HCT116 (cell line): ENCODE measurements around the gene EPHA3.

Experiments
- CBX3 ChIP-seq: IDR thresholded peaks from 2 replicates; pipeline ENCODE4 v1.6.1; 2012; ENCODE audit warnings: low read depth
- CEBPB ChIP-seq: IDR thresholded peaks from 2 replicates; pipeline ENCODE4 v1.6.1; 2012; ENCODE audit warnings: low read depth
- CTCF ChIP-seq, 3 experiments: fragments of 200-600 bp in 1 of 3; sonication (generic) in 1 of 3; IDR thresholded peaks in 2 of 3; conservative IDR thresholded peaks in 1 of 3; 2 replicates each; pipeline ENCODE4 v1.5.1; 2012 to 2017; ENCODE audit warnings: low read depth in 2 of 3, low read length in 2 of 3, antibody characterized with exemption in 1 of 3, borderline replicate concordance in 1 of 3, control low read depth in 1 of 3, mild to moderate bottlenecking in 1 of 3, mixed read lengths in 1 of 3, mixed run types in 1 of 3, moderate library complexity in 1 of 3; ENCODE audit not compliant: insufficient read depth in 1 of 3
- EZH2 ChIP-seq: fragments of 200-600 bp; sonication (generic); IDR thresholded peaks from 2 replicates; pipeline ENCODE4 v1.6.1; 2017; ENCODE audit warnings: antibody characterized with exemption, mixed run types
- JUND ChIP-seq: IDR thresholded peaks from 2 replicates; pipeline ENCODE4 v1.6.1; 2012
- POLR2A ChIP-seq: IDR thresholded peaks from 2 replicates; pipeline ENCODE4 v1.7.0; 2011; ENCODE audit warnings: borderline replicate concordance; ENCODE audit not compliant: insufficient read depth, insufficient read length; ENCODE audit errors: extremely low read depth
- POLR2AphosphoS5 ChIP-seq: IDR thresholded peaks from 2 replicates; pipeline ENCODE4 v1.6.1; 2011; ENCODE audit warnings: mild to moderate bottlenecking, low read depth, low read length, moderate library complexity
- RAD21 ChIP-seq: IDR thresholded peaks from 2 replicates; pipeline ENCODE4 v1.6.1; 2012; ENCODE audit warnings: low read depth, mild to moderate bottlenecking
- REST ChIP-seq: IDR thresholded peaks from 2 replicates; pipeline ENCODE4 v1.6.1; 2012; ENCODE audit warnings: low read depth
- YY1 ChIP-seq: IDR thresholded peaks from 2 replicates; pipeline ENCODE4 v1.6.1; 2011; ENCODE audit warnings: low read length, low read depth, moderate library complexity, mild to moderate bottlenecking; ENCODE audit not compliant: insufficient replicate concordance; ENCODE audit errors: extremely low read depth
- ZFX ChIP-seq: fragments of 450-650 bp; IDR thresholded peaks from 2 replicates; pipeline ENCODE4 v1.6.1; 2017
- ZNF274 ChIP-seq: fragments of 200-500 bp; sonication (Bioruptor generic); IDR thresholded peaks from 2 replicates; pipeline ENCODE4 v1.6.1; 2014; ENCODE audit warnings: mild to moderate bottlenecking, low read depth, low read length, inconsistent platforms

DNA sequence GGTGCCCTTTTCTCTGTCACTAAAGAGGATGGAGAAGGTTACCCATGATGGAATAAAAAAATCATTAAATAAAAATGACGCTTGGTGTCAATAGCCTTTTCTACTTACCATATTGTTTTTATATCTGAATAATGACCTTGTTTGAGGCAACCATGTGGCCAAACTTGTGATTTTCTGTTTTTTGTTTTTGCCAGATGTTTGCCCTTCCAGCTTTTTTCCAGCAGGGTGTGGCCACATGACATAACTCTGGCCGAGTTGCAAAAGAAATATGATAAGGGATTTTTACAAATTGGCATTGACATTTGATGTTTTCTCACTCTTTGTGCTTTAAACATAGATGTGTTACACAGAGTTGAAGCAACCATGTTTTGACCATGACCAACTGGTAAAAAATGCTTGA lies 39.7 kb upstream of the EPHA3 start:
- TF ChIP-seq POLR2A (no peak), CTCF (IDR thresholded peaks at IDR 0.05 in 2 of 3, conservative IDR thresholded peaks at IDR 0.05 in 1 of 3; ENCODE audit: borderline replicate concordance in 1 of 3, insufficient read depth in 1 of 3, low read depth in 2 of 3, low read length in 2 of 3) (no peak), RAD21 (no peak), ZNF274 (no peak), ZFX (no peak), POLR2AphosphoS5 (no peak), YY1 (no peak), EZH2 (no peak), REST (no peak), CBX3 (no peak), JUND (no peak), CEBPB (no peak)
